Eye (tissue), 1 donor: ENCODE data around the gene APOL4.
"Not testable (repeated sequence)": the region's sequence is repeated elsewhere in the genome, so short reads cannot be mapped to it uniquely, and the experiment has no call there.

ENCODE experiments used
- DNase-seq: peaks from one replicate; pipeline ENCODE4 v3.0.0-alpha.2; 2015

APOL4 gene

DNA sequence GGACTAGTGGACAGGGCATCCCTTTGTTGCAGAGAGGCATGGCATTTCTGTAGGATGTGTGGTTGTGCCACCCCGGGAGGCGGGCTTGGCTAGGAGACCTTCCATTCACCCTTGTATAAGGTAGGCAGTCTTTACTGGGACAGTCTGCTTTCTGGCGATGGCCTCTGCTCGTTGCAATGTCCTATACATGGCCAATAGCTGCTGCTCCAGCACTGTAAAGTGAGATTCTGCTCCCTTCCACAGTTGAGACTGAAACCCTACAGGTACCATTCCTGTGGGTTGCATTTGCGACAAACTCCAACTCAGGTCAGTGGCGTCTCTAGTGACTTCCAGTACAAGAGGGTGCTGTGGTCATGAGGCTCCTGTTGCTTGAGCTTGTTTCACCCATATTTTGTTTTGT is 20.7 kb downstream of the APOL4 start:
- no peak for DNase-seq

GRCh38 chr22:36180038-36180880 is 21.4 kb downstream of the APOL4 start:
- DNase-seq = peak; percentile 73

GRCh38 chr22:36177160-36177559 is 24.4 kb downstream of the APOL4 start:
- no peak for DNase-seq

DNA sequence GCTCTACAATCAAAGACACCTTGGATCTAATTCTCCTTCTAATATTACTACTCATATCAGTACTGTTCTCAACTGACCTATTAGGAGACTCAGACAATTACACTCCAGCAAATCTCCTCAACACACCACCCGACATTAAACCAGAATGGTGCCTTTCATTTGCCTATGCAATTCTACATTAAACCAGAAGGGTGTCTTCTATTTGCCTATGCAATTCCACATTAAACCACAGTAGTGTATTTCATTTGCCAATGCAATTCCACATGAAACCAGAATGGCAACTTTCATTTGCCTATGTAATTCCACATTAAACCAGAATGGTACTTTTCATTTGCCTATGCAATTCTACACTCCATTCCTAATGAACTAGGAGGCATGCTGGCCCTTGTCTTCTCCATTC is 25.7 kb downstream of the APOL4 start:
- DNase-seq = no peak

- DNase-seq = no peak
Observed at GRCh38 chr22:36171941-36172340, 29.7 kb downstream of the APOL4 start.

DNA sequence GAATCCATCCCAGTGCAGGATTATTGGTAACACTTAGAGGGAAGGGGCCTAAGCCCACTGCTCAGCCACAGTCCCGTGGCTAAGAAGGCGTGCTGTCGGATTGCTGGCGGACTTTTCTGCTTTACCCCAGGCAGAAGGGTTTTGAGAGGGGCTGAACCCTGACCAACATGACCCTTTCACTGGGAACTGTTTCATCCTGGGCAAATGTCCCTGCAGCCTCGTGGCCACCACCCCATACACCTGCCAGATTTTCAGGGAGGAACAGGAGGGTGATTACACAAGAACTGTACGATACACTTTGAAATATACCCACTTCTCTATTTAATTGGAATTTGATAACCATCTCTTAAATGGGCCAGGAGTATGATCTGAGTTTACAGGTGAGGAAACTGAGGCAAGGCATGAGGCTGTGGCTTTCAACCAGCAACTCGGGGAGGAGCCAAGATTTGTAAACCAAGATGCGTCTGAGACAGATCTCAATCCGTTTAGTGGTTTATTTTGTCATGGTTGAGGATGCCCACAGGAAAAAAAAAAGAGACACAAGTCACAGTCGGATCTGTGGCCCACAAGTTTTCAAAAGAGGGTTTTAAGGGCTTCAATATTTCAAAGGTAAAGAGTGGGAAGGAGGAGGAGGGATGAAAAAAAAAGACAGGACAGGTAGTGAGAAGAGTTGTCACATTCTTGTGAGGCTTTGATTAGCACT is 34.9 kb downstream of the APOL4 start:
- DNase-seq = no peak

GRCh38 chr22:36166086-36166485 is 35.5 kb downstream of the APOL4 start:
- no peak for DNase-seq

DNA sequence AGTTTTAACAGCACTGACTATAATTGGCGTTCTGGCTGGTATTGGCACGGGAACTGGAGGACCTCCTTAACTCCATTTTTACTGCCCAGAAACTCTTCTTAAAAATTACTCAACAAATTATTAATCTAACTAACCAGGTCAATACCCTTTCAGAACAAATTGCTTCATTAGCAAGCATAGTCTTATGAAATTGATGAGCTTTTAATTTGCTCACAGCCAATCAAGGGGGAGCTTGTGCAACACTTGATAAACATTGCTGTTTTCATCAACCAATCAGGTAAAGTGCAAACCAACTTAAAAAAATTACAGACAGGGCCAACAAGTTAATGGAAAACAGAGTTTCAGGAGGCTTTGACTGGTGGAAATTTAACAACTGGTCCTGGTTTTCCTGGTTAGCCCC is 36.5 kb downstream of the APOL4 start:
- DNase-seq = no peak

GRCh38 chr22:36164621-36165020 is 37.0 kb downstream of the APOL4 start:
- DNase-seq = no peak

GRCh38 chr22:36163497-36163896 is 38.1 kb downstream of the APOL4 start:
- no peak for DNase-seq

DNA sequence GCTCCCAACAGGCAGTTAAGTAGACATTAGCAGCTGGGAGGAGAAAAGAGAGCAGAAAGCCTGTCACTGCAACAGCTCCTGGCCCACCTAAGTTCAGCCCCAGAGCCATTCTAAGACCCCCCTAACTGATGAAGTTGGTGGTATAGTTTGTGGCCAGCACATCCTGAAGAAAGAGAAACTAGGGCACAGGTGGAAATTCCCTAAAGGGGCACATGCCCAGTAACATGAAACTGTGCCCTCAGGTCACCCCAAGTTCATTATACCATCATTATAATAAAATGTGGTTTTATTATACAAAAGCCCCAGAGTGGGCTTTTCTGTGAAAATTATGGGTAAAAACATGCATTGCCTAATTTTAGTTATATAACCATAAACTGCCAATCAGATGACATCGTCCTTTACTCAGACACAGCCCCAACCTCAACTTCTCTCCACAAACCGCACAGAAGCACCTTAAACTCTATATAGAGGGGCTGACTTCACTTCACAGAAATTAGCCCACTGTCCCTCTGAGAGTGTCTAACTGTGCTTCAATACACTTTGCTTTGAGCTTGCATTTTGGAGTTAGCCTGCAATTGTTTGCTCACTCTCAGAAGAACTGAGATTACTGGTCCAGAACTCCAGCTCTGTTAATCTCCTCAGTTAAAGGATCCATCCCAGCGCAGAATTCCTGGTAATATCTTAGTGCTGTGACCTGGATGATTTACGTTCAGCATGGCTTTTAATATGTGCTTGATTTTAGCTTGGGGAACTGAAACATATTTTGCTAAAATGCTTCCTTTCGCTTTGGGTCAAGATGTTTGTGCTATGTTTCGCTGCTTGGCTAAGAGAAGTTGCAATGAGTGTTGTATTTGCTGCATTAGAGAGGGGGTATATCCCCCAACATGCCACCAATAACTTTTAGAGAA is 39.2 kb downstream of the APOL4 start:
- DNase-seq = no peak

GRCh38 chr22:36161793-36162126 is 39.8 kb downstream of the APOL4 start:
- not testable (repeated sequence) for DNase-seq

GRCh38 chr22:36160499-36160942 is 41.1 kb downstream of the APOL4 start, which contains the start of gene APOL3:
TSS of gene APOL3 (minus strand) at chr22:36160755. CDS start at chr22:36149055, 11,700 bp downstream.
- DNase-seq = no peak

GRCh38 chr22:36156515-36157419 is 44.8 kb downstream of the APOL4 start:
- DNase-seq = peak; percentile 46

- DNase-seq = no peak
Observed at GRCh38 chr22:36156119-36156514, 45.5 kb downstream of the APOL4 start.

- DNase-seq = peak; percentile 21
Observed at GRCh38 chr22:36155702-36156101, 45.9 kb downstream of the APOL4 start.

DNA sequence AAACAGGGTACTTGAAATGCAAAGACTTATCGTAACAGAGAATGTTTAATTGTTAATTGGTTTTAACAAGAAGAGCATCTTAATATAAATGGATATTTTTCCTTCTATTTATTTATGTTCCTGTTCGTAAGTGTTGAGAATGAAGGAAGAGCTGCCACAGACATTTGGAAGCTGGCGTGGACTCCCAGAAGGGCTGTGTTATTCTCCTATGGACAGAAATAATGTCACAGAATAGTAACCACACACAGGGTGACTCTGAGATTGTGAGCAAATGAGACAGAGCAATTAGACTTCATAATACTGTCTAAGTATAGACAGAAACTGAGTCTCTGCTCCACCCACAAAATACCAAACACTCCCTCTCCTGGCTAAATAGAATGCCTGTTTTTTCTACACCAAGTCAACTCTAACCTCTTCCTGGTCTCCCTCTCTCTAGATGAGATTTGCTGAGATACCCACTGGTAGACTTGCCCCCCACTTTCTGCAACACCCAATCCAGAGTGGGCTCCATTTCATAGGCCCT is 47.1 kb downstream of the APOL4 start:
- DNase-seq = no peak

DNA sequence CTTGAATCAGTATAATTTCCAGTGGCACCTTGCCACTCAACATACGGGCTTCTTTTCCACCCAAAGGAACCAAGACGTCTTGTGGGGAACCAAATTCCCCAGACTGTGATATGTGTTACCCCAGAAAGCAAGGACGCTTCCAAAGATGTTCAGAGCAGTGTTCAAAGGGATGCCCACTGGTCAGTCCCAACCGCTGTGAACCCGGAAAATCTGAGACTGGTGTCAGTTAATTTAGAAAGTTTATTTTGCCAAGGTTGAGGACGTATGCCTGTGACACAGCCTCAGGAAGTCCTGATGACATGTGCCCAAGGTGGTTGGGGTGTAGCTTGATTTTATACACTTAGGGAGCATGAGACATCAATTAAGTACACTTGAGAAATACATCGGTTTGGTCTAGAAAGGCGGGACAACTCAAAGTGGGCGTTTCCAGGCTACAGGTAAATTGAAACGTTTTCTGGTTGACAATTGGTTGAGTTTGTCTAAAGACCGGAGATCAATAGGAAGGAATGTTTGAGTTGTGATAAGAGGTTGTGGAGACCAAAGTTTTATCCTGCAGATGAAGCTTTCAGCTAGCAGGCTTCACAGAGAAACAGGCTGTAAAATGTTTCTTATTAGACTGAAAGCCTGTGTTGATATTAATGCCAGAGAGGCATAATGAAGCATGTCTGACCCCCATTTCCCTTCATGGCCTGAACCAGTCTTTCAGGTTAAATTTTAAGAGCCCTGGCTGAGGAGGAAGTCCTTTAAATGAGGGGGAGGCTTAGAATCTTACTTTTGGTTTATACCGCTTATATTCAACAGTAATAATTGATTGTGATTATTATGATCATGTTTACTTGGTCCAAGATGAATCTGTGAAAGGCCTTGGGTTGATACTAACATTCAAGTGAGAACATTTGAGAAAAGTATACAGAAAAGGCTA is 47.8 kb downstream of the APOL4 start:
- no peak for DNase-seq

- DNase-seq = not testable (repeated sequence)
Observed at GRCh38 chr22:36152821-36153220, 48.8 kb downstream of the APOL4 start.

DNA sequence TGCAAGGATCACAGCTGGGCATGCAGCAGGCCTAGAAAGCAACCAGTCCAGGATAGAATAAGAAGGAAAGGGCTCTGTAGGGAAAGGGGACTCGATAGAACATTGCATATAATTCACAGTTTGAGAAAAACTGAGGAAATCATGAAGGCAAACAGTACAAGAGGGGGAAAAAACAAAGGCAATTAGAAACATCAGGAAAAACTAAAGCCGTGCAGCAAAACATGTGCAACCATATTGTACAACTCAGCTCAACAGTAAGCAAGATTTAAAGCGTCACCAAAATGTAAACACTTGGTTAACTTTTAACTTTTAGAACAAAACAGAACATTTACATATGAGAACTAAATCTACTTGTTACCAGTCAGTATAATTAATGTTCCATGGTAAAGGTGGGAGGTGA is 49.5 kb downstream of the APOL4 start:
- no peak for DNase-seq
